ENCODE data around the gene ADH4.

The ADH4 gene

DNA sequence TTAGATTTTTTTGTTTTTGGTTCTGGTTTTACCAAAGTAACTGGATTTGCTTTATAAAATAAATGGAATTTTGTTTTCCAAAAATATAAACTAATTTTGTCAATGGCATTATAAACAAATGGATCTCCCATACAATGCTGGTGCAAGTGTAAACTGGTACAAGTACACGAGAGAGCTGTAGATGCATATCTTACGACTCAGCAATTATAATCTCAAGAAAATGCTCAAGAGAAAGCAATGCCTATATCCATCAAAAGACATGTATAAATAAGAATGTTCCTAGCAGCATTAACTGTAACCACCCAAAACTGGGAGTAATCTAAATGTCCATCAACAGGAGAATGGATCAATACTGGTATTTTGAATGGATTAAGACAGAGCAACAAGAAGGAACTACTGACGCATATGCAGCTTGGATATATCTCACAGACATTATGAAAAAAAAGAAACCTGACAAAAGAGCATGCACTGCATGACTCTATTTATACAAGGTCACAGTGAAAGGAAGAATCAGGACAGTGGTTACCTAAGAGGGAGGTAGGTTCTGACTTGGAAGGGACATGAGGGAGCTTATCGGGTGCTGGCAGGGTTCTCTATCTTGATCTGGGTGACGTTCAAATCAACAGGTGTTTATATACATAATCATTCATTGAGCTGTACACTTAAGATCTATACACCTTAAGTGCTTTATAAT lies 65.0 kb downstream of the ADH4 start:
- DNase-seq: no peak

DNA sequence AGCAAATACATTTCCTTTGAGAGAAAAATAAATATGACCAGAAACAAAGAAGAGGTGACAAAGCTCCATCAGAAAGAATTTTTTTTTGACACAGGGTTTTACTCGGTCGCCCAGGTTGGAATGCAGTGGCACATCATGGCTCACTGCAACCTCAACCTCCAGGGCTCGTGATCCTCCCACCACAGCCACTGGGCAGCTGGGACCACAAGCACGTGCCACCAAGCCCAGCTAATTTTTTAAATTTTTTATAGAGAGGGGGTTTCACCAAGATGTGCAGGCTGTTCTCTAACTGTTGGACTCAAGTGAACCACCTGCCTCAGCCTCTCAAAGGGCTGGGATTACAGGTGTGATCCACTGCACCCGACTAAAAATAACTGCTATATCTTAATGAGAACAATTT lies 65.8 kb downstream of the ADH4 start:
- no peak for DNase-seq

DNA sequence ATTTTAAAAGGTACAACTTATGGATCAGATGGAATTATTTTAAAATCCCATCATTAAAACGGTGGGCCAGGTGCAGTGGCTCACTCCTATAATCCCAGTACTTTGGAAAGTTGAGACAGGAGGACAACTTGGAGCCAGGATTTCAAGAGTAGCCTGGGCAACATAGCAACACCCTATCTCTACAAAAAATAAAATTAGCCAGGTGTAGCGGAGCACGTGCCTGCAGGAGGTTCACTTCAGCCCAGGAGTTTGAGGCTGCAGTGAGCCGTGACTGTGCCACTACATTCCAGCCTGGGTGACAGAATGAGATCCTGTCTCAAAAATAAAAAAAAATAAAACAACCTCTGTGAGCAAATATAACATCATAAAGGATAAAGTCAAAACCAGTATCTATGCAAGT lies 66.9 kb downstream of the ADH4 start:
- DNase-seq: no peak

DNA sequence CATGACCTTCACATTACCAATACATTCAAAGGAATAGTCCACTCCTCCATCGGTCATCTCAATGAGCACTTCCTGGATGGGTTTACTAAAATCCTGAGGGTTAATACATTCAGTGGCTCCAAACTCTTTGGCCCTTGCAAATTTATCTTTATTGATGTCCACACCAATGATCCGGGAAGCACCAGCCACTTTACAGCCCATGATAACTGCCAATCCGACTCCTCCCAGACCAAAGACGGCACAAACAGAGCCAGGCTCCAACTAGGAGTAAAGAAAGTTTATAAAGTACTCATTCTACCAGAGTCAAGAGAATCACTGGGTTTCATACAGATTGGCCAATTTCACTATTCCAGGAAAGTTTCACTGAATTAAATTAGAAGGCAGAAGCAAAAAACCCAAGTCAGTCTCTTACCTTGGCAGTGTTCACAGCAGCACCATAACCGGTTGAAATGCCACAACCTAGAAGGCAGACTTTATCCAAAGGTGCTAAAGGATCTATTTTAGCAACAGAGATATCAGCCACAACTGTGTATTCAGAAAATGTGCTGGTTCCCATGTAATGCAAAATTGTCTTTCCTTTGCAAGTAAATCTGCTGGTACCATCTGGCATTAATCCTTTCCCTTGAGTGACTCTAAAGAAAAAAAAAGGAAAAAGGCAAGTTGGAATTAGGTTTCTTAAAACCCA lies 67.7 kb downstream of the ADH4 start:
- no peak for DNase-seq

DNA sequence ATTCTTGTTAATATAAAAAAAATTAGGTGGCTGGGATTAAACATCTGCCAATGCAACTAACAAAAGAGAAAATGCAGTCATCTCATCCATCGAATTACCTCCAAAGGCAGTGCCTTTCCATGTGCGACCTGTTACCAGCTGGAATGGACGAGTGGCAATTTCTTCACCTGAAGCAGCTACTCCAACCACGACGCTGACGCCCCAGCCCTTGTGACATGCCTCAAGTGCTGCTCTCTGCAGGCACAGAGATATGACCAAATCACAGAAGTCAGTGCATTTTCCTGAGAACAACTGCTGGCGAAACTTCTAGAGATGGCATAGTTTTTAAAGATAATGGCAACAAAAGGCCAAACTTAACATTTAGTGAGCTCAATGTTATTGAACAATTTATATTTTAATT lies 69.3 kb downstream of the ADH4 start:
- DNase-seq: no peak

All from activated CD4-positive, CD25-positive, alpha-beta regulatory T cell treated with anti-CD3 and anti-CD28 coated beads, Interleukin-2, amount 50 U/mL, for 72 hours (primary cell).